Activated CD8-positive, alpha-beta memory T cell treated with anti-CD3 and anti-CD28 coated beads, Interleukin-2, amount 50 U/mL, for 24 hours (primary cell): ENCODE data around the gene ZFYVE28.
"Not testable (repeated sequence)": the region's sequence is repeated elsewhere in the genome, so short reads cannot be mapped to it uniquely, and the experiment has no call there.

Experiments
- DNase-seq: peaks from one replicate; pipeline ENCODE4 v3.0.0-alpha.2; 2020; ENCODE audit errors: extremely low read depth

Gene ZFYVE28

GRCh38 chr4:2417765-2418649 lies at the start of gene ZFYVE28:
Gene ZFYVE28, minus strand, starts transcription at chr4:2418645. Its CDS starts 322 bp downstream, at chr4:2418323.
- no peak for DNase-seq

GRCh38 chr4:2465544-2465943 lies 47.1 kb upstream of the ZFYVE28 start:
- DNase-seq, result not testable (repeated sequence)

GRCh38 chr4:2465032-2465431 lies 46.6 kb upstream of the ZFYVE28 start:
- DNase-seq, result no peak

DNA sequence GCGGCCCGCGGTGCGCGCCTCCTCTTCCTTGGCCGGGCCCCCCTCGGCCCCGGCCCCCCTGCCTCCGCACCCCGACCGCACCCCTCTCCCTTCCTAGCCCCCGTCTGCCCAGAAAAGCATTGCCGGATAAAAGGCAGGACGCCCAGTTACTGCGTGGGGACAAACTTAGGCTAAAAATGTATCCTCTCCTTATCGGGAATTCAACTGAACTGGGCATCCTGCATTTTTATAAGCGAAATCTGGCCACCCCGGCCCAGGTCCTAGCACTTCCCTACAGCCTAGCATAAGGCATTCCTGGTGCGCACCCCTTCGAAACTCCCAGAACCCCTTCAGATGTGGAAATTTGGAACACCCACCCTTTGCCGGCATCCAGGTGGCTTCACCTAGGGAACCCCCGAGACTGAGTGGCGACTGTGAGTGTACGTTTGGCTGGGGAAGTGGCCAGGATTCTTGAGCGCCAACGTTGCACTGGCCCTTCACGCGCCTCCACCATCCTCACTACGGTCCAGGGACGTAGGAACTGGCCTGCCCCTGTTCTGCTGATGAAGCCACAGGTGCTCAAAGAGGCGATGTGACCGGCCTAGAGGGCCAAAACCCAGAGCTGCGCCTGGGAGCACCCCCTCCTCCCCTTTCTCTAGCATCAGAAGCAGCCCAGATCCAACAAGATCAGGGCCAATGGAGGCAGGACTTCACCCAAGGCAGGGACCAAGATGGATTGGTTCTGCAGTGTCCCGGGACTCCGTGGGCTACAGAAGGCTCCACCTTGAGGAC lies 44.7 kb upstream of the ZFYVE28 start:
- no peak for DNase-seq

- DNase-seq, result no peak
Observed at GRCh38 chr4:2462218-2462991, 44.0 kb upstream of the ZFYVE28 start.

- DNase-seq, result no peak
Observed at GRCh38 chr4:2461246-2461960, 43.0 kb upstream of the ZFYVE28 start.

GRCh38 chr4:2459589-2460349 lies 41.3 kb upstream of the ZFYVE28 start:
- DNase-seq, result no peak

- DNase-seq, result no peak
Observed at GRCh38 chr4:2458546-2459491, 40.4 kb upstream of the ZFYVE28 start.

DNA sequence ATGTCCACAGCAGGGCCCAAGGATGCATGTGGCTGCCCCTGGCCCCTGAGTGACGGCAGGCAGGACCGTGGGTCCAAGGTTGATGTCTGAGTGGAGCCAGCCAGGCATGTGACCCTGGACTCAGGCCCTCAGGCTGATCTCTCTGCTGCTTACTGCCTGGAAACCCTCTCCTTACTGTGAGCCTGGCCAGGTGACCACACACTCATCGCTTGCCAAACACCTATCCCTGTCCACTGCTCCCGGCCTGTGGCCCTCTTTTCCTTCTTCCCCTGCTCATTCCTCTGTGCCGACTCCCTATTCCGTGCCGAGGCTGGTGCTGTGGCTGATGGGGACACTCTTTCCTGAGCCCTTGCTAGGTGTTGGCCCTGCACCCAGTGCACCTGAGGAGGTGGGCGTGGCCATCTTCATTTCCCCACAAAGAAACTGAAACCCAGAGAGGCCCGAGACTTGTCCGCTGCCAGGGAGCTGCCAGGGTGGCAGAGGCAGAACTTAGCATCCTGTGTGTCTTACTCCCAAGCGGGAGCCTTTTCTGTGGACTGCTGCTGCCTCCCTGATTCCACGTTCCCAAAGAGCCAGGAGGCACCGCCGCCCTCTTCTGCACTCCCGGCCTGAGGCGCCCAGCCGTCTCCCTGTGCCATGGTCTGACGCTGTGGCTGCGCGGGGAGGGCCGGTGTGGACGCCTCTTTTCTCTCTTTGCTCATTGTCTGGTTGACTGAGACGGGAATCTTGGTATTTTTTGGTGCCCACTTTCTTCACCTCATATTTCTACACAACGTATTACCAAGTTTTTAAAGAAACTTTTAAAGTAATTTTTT lies 39.2 kb upstream of the ZFYVE28 start:
- no peak for DNase-seq

- no peak for DNase-seq
Observed at GRCh38 chr4:2451821-2452785, 33.7 kb upstream of the ZFYVE28 start.

DNA sequence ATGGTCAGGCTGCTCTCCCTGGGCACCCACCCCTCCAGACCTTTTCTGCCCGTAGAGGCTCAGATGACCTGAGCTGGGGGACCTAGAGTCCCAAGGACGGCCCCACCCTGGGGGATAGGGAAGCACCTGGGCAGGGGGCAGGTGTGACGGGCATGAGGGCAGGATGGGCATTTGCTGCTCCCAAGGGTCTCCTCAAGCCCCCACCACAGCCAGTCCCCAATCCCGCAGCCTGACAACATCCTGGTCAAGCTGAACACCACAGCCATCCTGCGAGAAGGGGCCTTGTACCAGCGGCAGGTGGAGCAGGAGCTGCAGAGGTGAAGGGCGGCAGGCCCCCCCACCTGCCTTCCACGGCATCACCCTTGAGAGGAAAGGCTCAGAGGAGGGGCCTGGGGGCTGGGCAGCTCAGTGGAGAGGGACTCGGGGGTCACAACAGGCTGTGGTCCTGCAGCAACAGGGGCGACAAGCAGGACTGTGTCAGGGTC lies 32.6 kb upstream of the ZFYVE28 start:
- no peak for DNase-seq

GRCh38 chr4:2450394-2451035 lies 32.1 kb upstream of the ZFYVE28 start:
- no peak for DNase-seq

- no peak for DNase-seq
Observed at GRCh38 chr4:2449511-2450392, 31.3 kb upstream of the ZFYVE28 start.

DNA sequence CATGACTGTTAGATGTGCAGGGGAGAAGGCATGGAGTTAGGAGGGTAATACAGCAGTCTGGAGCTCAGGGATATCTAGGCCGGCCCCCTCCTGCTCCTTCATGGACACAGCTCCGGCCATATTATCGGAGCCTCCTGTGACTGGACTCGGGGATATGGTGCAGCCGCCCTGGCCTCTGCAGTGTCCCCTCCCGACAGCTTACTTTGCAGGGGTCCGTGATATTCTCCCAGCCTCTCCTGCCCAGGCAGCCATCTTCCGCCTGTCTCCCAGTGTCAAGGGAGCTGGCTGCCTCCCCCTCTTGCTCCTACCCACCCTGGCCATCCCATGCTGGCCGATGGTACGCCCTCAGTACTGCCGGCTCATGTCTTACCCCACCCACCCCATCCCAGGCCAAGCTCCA lies 30.6 kb upstream of the ZFYVE28 start:
- no peak for DNase-seq

- DNase-seq, result no peak
Observed at GRCh38 chr4:2448589-2448988, 30.1 kb upstream of the ZFYVE28 start.
